T-helper 2 cell (primary cell): ENCODE results near the gene KLHL26.

Source experiments
- DNase-seq, 5 experiments: peaks; one replicate each; pipeline versions ENCODE4 v3.0.0 to v3.0.0-alpha.2; 2012 to 2022

KLHL26 gene

GRCh38 chr19:18648973-18649315 is 12.1 kb downstream of the KLHL26 start:
- no peak for DNase-seq

- no peak for DNase-seq
These were observed 12.7 kb downstream of the KLHL26 start for GRCh38 chr19:18649371-18650020.

GRCh38 chr19:18650021-18650390 is 13.2 kb downstream of the KLHL26 start:
- no peak for DNase-seq

DNA sequence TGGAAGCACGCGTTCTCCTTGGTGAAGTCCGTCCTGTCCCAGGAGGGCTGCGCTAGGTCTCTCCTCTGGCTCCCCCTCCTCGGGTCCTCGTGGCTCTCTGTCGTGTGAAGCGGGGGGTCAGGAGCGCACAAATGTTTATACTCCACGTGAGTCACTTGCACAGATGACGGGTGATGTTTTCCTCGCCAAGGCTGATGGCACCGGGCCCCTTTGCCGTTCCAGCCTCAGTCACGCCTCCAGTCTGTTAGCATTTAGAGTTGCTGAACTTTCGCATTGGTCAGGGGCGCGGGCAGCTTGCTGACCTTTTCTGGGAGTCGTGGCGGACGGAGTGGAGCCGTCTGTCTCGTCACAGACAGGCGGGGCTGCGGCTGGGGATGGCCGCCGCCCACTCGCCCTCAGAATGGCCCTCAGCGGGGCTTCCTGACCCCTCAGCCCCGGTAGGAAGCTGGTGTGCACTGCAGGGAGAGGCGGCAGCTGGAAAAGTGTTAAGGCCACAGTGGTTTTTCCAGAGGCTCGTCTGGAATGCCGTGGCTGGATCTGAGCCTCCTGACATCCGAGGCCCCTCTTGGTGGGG is 13.7 kb downstream of the KLHL26 start:
- no peak for DNase-seq

GRCh38 chr19:18651300-18651699 is 14.5 kb downstream of the KLHL26 start:
- DNase-seq, result no peak

DNA sequence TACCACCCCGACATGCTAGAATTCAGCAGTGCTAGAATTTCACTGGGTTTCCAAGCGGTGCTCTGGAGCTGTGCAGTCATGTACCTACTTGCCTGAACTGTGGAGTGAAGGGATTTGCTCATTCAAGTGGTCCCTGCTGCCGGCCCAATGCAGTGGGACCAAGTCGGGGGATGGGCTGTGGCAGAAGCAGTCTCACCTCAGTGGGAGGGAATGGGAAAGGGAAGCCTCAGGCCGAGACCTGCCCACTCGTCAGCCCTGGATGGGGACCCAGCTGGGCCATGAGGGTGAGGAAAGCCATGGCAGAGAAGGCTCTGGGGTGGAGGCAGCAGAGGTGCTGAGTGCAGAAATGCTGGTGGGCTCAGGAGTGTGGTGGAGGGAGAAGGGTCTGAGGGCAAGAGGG is 14.9 kb downstream of the KLHL26 start:
- no peak for DNase-seq

DNA sequence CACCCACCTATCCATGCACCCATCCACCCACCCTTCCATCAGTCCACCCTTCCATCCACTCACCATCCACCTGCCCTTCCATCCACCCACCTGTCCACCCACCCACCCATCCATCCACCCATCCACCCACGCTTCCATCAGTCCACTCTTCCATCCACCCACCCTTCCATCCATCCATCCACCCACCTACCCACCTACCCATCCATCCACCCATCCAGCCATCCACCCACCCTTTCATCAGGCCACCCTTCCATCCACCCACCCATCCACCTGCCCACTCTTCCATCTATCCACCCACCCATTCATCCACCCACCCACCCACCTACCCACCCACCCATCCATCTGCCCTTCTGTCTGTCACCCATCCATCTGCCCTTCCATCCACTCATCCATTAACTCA is 17.0 kb downstream of the KLHL26 start:
- DNase-seq, result no peak

DNA sequence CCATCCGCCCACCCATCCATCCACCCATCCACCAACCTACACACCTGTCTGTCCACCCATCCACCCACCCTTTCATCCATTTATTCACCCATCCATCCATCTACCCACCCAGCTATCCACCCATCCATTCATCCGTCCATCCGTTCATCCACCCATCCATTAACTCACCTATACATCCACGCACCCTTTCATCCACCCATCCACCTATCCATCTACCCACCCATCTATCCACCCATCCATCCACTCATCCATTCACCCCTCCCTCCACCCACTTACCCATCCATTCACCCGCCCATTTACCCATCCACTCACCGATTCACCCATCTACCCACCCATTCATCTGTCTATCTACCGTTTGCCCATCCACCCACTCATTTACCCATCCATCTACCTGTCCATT is 17.6 kb downstream of the KLHL26 start:
- DNase-seq, result no peak

GRCh38 chr19:18655173-18655844 is 18.5 kb downstream of the KLHL26 start:
- no peak for DNase-seq

DNA sequence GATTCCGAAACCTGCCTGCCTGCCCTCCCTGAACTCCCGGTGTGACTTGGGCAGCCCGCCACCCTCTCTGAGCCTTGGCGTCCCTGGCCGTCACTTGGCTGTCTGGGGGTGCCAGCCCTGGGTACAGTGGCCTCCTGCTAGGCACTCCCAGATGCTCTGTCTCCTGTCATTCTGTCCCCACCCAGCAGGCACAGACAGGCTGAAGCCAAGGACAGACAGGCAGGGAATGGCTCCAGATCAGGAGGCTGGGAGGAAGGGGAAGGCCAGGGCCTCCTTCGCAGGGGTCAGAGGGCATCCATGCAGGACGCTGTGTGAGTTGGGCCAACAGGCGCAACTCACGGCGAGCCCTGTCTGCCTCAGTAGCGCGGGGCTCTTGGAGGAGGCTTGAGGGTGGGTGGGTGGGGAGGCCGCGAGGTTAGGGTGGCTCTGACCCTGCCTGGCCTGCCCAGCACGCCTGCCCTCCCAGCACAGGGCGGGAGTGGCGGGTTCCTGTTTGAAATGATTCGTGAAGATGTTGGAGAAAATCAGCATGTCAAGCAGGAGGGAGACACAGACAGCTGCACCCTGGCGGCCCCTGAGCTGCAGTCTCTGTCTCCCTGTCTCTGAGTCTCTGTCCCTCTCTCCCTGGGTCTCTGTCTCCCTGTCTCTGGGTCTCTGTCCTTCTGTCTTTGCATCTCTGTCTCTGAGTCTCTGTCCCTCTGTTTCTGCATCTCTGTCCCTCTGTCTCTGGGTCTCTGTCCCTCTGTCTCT is 19.7 kb downstream of the KLHL26 start:
- DNase-seq, result no peak

DNA sequence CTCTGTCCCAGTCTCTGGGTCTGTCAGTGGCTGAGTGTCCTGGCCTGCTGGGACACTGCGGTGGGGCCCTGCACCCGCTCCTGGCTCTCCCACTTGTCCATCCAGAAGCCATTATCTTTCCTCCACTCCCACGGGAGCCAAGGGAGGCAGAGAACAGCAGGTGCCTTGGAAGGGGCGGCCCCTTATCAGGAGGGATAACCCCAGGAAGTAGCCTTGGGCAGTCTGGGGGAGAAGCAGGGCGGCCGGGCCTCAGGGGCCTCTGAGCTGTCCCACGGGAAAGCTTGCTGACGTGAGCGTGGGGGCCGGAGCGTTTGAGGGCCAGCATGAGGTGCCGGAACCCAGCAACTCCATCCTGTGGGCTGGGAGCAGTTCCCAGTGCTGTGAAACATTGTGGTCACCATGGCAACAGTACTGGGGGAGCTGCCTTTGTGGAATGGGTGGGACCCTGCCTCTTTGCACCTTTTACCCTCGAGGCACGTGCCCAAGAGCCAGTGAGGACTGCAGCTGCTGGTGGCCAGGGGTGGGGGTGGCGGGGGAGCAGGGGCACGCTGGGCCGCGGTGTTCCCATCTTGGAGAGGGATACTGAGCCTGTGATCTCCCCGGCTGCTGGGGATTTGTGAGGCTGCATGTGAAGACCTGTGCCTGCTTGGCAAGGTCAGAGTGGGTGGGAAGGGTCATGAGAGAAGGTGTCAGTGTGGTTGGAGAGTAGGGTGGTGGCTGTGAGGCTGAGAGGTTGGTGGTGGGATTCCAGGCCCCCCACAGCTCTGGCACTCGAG is 20.9 kb downstream of the KLHL26 start:
- DNase-seq, result no peak

DNA sequence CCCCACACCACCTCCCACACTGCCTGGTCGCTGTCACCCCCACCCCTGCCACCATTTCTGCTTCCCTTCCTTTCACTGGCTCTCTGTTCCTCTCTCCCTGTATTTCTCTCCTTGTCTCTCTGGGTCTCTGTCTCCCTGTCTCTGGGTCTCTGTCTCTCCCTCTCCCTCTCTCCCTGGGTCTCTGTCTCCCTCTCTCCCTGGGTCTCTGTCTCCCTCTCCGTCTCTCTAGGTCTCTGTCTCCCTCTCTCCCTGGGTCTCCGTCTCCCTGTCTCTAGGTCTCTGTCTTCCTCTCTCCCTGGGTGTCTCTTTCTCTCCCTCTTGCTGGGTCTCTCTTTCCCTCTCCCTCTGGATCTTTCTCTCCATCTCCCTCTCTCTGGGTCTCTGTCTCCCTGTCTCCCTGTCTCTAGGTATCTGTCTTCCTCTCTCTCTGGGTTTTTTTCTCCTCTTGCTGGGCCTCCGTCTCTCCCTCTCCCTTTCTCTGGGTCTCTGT is 21.6 kb downstream of the KLHL26 start:
- DNase-seq, result no peak

- no peak for DNase-seq
These were observed 22.6 kb downstream of the KLHL26 start for GRCh38 chr19:18659281-18660050.

GRCh38 chr19:18660051-18660910 is 23.5 kb downstream of the KLHL26 start:
- no peak for DNase-seq

- no peak for DNase-seq
These were observed 24.3 kb downstream of the KLHL26 start for GRCh38 chr19:18660939-18661670.

GRCh38 chr19:18662972-18663732 is 26.3 kb downstream of the KLHL26 start:
- no peak for DNase-seq

DNA sequence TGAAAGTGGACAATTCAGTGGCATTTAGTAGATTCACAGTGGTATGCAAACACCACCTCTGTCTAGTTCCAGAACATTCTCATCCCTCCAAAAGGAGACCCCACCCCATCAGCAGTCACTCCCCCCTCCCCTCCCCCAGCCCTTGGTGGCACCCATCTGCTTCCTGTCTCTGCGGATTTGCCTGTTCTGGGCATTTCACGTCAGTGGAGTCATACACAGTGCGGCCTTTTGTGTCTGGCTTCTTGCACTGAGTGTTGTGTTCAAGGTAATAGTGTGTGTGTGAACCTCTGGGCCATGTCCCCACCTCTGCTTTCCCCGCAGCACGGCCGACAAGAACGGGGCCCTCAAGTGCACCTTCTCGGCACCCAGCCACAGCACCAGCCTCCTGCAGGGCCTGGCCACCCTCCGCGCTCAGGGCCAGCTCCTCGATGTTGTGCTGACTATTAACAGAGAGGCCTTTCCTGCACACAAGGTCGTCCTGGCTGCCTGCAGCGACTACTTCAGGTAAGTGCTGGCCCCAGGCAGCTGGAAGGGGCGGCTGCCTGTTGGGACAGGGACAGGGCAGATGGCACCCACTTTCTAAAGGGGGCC is 27.2 kb downstream of the KLHL26 start:
- DNase-seq, result peak in 1 of 5 experiments; percentile 22

DNA sequence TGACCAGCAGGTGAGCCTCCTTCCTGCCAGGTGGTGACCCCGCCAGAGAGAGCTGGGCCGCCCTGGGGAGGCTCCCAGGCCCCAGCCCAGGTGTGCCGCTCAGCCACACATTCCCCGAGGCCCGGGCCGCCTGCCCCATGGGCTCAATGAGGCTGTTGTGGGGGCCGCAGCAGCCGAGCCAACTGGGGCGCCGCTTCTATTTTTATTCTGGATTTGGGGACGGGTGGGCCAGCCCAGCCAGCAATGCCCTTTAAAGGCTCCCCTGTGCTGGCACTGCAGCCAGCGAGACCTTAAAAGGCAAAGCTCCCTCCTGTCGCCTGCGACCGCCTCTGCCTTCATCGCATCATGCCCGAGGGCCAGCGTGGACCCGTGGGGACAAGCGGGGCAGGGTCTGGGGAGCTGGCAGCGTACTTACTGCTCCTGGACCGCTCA is 29.0 kb downstream of the KLHL26 start:
- DNase-seq, result no peak

DNA sequence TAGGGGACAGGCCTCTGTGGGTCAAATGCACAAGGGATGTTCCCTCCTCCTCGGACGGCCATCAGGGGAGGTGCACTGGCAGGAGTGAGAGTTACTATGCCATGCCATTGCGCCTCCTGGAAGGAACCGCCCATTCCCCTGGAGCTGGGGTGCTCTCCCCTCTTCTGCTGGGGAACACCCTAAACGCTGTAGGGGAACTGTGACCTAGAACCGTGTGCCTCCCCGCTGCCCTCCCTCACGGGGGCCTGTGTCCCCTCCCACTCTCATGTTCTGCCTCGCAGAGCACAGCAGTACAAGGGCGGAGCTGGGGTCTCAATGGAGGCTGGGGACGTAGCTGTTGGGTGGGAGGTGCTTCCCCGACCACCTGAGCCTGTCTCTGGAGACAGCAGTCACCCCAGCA is 29.5 kb downstream of the KLHL26 start:
- no peak for DNase-seq
